Activated gamma-delta T cell treated with Interleukin-2 at 50 U/mL for 16 hours (primary cell): Measurements from ENCODE around the gene PPM1A.

ENCODE experiments used
- DNase-seq: peaks from one replicate; pipeline ENCODE4 v3.0.0-alpha.2; 2020

The PPM1A gene

DNA sequence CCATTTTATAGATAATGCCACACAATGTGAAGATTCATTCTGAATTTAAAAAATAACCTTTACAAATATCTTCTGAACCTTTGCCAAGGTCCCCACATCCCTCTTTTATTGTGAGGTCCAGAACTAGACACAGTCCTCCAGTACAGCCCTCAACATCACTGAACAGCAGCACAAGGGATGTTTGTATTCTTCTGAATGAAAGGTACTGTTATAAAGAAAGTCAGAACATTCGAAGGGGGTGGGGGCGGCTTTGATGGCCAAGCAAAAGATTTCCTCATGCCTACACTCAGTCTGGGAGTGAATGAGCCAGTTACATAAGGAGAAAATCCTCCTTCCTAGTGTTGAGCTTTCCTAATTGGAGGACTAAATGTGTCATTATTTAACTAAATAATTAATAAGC lies 77.3 kb downstream of the PPM1A start:
- DNase-seq: no peak

DNA sequence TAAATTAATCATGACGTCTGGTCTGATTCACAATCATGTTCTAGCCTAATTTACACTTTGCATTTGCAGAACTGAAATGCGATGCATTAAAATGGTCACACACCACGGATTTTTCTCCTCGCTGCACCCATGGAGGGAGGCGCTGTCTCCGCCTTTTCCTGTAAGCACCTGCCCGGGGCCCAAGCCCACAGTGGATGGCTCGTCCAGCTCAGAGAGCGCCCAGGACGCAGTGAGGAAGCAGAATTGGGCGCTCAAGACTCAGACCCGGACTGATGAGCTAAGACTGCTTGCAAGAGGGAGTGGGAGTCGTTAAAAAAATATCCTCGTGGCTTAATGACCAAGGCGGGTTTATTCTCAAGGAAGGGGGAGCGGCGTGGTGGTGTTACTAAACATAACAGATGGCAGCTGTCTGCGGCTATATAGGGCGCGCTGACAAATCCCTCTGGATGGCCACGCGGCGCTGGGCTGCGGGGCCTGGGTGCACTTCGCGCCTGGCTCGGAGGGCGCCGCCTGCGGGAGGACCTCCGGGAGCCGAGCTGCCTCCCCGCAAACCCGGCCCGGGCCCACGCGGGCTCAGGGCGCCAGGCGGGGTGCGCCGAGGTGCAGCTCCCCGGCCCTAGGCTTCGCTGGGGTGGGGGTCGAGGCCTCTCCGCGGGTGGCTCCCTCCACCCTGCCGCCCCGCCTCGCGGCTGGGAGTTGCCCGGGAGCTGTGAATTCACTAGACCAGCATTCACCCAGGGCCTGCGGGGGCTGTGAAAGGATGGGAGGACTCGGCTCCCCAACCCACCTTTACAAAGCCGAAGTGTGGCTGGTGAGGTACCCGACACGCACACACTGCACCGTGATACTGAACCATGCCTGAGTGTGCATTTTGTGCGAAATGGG lies 78.7 kb downstream of the PPM1A start:
- DNase-seq: peak; percentile 19

DNA sequence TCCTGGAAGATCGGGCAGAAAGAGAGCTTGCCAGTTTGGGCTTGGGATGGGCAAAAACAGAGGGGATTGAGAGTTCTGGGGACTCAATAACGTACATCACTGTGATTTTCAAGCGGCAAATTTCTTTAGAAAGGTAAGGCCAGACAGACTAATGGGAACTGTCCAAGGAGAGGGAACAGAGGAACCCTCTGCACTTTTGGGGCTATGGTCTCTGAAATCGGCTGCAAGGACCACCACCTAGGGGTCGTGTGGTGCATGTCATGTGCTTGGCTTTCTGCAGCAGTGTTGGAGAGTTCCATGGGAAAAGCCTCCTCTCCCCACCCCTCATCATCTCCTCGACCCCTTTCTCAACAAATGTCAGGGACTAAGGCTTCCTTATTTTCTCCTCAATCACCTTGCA lies 79.6 kb downstream of the PPM1A start:
- no peak for DNase-seq

DNA sequence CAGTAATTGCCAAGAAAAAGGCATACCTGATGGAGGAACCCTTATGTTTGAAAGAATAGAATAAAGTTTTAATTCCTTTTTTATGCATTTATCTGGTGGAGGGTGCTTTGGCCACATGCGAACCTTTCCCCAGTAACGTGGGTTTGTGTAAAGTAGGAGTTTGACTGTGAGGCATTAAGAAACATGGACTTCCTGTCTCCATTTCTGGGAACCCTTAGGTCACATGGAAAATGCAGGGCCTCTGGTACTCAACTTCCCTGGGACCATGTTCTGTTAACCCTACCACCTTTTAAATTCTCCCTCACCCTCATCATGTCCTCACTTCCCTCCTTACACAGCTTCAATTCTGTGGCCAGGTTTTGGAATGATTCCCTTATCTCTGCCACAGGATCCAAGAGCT lies 80.3 kb downstream of the PPM1A start:
- DNase-seq: no peak

DNA sequence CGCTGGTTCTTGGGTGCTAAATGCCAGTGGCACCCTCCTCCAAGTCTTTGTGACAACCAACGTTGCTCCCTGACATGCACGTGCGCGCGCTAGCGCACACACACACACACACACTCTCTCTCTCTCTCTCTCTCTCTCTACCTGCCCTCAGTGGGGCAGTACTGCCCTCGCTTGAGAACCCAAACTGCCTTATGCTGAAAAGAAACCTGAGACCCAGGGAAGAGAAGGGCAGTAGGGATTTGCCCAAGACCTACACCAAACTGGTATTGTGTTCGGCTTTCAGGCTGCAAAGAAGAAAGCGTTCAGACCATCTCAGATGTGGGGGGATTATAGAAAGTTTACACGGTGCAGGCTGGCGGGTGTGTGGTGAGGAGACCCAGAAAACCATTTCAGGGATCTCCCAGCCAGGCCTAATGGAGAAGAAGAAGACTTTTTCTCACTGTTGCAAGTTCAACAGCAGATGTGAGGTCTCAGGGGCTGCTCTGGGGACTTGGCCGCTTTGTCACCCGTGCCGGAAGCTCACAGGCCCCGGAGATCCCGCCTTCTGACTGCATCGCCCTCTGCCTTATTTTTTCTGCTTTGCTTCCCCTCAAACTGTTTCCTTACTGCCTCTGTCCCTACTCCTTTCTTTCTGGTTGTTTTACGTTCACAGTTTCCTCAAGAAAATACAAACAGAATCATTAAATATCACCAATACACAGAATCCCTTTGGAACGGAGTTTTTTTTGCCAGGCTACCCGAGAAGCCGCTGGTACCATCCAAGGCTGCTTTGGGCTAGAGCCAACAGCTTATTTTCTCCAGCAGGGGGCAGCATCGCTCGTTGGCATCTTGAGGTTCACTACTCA lies 82.4 kb downstream of the PPM1A start:
- peak; percentile 78 for DNase-seq

DNA sequence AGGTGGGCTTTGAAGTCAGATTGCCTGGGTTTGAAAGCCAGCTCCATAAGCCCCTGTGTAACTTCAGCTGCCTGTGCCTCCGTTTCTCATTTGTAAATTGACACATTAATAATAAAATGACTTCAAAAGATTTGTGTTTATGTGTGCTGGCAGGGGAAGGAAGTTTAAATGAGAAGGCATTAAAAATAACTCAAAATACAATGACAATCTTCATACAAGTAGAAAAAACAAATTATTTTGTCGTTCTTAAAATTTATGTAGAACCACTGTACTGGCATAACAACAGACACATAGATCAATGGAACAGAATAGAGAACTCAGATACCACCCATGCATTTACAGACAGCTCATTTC lies 83.0 kb downstream of the PPM1A start:
- DNase-seq: no peak

DNA sequence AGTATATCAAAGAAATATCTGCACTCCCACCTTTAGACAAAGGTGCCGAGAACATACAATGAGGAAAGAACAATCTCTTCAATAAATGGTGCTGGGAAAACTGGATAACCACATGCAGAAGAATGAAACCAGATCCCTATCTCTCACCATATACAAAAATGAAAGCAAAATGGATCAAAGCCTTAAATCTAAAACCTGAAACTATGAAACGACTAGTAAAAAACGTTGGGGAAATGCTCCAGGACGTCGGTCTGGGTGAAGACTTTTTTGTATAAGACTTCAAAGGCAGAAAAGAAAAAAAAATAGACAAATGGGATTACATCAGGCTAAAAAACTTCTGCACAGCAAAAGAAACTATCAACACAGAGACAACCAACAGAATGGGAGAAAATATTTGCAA lies 83.8 kb downstream of the PPM1A start:
- DNase-seq: no peak

DNA sequence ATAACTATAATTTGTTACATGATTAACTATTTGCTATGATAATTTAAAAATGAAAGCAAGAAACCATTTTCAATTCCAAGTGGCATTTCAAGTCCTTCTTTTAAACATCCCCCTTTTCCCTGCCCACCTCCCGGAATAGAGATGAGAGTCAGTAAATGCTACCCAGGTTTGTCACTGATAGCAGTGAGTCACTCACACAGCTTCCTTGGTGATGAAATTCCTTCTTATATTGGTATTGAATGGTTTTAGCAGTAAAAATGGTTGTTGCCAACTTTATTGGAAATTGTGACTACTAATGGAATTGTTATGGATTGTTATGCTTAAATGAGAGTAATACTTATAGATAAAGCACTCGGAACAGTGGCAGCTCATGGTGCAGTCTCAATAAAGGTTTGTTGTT lies 90.5 kb downstream of the PPM1A start:
- no peak for DNase-seq

DNA sequence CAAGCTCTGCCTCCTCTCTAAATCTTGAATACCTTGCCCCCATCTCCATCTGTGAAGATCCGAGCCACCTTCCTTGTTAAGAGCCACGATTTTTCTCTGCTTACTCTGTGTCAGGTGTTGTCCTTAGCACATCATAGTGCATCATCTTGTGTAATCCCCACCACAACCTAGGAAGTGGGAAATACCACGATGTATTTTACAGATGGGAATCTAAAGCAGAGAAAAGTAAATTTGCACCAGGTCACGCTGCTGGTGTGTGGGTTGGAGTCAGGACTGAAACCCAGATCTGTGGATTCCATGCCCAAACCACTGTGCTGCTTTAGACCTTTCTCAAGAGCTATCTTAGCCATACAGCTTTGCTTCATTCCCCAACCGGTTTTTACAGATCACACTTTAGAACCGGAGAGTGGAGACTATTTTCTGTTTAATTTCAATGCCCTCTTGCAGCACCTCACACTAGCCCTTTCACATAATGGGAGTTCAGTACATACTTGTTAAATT lies 94.6 kb downstream of the PPM1A start:
- no peak for DNase-seq

DNA sequence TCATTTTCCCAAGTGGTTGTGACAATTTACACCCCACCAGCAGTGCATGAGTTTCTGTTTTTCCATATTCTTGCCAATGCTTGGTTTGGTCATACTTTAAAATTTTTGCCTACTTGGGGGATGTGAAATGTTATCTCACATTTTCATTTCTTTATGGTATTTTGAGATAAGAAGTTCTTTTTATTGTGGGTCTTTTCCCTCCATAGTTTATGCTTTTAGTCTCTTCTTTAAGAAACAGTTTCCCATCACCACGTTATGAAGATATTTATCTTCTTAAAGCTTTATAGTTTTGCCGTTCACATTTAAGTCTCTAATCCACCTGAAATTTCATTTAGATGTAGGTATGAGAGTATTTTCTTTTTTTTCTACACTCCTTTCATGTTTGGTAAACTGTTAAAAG lies 95.7 kb downstream of the PPM1A start:
- no peak for DNase-seq

DNA sequence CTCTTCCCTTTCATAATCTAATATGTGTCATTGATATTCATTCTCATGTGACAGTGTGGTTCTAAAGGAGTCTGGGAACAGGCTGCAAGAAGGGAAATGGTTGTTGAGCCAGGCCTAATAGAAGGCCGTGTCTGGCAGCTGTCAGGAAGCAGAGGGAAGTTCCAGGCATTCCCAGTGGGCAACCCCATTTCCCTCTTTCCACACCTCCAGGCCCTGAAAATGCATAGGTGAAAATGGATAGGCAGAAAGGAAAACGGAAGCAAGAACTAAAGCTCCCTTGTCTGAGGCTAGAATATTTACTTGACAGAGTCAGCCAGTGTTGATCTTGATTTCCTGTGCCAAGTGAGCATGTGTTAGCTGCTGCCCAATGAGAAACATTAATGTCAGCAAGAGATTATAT lies 97.7 kb downstream of the PPM1A start:
- no peak for DNase-seq

DNA sequence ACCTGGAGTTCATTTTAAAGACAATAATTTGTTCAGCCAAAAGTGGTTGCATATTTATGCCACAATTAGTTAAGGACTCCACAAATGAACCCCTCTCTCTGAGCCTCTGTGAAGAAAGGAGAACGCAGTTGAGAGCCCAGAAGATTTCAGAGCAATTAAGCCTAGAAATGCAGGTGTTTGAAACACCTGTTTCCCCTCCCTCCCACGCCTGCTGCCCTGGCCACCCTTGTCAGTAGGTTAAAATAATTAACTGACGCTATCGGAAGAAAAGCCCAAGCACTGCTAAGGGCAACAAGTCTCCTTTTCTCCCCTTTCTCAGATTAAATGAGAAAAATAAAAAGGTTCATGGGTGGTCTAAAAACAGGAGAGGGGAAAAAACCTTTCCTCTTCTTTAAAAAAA lies 99.2 kb downstream of the PPM1A start:
- no peak for DNase-seq
